NCI-H2196 treated with DMSO at 0.1 percent for 48 hours (cell line): Measurements from ENCODE around the gene TMEM53.
A peak's percentile ranks its signal among the peaks of the same experiment; 100 is the strongest.

ENCODE experiments used
- DNase-seq: peaks from one replicate; lab custom pipeline; 2025; ENCODE audit not compliant: unreplicated experiment; lab: John Stamatoyannopoulos, UW

TMEM53 gene

DNA sequence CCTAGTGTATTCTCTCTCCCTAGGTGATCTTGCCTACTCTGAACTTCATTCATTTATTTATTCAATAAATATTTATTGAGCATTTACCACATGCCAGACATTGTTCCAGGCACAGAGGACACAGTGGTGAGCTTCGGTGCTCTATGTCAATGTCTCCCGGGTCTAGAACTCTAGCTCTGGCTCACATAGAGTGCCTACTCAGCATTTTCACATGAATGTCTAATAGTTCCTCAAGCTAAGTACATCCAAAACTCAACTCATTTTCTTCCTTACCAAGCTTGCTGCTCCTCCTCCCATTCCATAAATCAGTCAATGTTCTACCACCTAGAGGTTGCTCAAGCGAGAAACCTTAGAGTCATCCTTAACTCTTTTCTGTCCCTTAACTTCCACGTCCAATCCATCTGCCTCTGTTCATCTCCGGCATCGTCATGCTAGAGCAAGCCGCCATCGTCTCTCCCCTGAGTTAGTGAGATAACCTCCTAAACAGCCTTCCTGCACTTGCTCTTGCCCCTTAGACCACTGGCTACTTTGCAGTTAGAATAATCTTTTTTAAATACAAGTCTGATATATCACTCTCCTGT is 67.5 kb downstream of the TMEM53 start:
- DNase-seq: no peak

DNA sequence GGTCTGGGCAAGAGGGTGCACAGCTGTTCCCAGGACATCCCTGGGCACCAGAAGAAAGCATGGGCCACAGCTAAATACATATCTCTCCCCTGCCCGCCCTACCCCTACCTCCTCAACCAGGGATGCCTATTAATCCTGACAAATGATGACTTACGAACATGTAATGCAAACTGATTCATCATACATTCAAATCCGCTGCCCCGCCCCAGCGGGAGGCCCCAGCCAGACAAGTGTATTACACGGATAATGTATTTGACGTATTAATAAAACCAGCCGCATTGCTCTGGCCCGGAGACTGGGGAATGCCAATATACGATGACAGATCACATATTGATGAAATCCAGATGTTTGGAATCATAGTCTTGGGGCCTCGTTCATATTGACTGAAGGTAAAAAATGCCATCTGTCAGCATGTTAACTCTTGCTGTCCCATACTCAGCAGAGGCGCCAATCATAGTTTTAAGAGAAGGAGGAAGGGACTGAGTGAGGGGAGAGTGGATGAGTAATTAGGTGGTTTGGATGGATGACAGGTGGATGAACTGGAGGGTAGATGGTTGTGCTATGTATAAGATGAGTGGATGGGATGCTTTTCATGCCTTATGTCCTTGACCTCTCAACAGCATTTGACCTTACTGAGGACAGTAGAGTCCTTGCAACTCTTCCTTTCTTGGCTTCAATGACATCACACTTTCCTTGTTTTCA is 68.2 kb downstream of the TMEM53 start:
- no peak for DNase-seq

DNA sequence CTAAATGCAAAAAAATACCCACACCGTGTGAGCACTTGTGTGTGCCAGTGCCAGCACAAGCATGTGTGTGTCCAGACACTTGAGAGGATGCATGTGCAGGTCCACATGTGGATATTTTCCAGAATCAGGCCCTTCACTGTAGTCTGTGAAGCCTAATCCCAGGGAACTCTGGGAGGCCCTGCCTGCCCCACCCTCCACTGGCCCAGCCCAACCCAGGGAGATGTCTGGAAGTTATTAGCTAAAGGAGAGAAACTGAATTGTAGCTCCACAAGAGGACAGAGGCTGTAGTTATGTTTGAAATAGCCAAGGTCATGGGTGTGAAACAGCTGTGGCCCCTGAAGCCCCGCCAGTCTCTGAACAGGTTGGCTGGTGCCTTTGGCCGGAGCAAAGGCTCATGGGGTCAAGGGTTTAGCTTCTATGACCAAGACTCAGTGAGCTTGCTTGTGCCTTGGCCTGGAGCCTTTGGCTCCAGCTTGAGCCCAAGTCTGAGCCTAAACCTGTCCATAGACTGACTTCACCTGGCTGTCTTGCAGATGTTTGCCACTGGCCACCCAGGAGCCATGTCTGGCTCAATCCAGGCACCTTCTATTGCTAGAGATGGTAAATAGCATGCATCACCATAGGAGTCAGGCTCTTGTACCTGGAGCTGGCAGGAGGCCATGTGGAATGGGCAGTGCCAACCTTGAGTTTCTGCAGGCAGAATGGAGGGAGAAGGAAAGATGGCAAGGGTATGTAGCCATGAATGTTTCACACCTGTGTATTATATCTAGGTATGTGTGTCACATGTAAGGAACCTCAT is 69.9 kb downstream of the TMEM53 start:
- DNase-seq: no peak

DNA sequence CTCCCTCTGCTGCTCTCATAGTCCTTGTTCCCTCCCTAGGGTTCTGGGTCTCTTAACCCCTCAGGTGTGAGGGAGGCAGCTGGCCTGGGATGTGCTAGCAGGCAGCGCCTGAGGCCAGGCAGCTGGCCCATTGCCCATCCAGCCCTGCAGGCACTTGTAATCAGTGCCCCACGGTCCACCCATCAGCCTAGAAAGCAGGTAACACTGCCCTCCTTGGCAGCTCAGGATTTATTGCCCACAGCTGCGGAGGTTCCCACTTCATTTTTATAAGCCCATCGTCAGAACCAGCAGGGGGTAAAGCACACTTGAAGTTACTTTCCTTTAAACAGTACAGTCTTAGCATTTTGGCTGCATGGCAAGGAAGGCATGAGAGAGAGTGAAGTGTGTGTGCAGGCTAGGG is 70.6 kb downstream of the TMEM53 start:
- DNase-seq: peak; percentile 62
